Measurements from ENCODE around the gene COG7.
"Not testable (repeated sequence)": the region's sequence is repeated elsewhere in the genome, so short reads cannot be mapped to it uniquely, and the experiment has no call there.

Gene COG7

DNA sequence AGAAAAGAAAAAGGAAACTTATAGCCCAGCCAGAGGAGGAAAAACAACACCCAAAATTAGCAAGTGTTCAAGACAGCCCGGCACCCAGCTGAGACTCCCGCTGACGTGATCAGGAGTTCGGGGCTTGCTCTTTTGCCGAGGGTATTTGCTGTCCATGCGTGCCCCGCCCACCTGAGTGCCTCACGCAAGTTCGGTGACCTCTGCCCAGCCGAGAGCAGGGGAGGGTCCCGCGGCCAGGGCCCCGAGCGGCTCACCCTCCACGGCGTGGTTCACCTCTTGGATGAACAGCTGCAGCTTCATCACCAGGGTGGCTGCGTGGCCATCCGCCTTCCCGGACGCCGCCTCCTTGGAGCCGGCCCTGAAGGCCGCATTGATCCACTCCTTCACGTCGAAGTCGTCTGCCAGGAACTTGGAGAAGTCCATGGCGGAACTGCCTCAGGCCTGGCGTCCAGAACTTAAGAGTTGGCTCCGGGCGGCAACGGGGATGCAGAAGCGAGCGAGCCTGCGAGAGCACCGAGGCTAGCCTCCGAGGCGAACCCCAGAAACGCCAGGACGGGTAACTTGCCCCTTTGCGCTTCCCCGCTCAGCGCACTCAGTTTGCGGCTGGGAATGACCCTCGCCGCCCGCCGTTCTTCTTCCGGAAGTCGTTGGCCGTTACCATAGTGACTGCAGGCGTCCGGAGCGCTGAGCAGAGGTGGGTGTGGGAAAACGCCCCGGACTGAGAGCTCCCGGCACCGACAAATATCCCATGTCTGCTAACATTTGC is at the start of gene COG7:
Gene COG7 (minus strand): TSS at position 618 of the 766 bp plus-strand sequence. CDS start 195 bp downstream, at position 423.
- DNase-seq = peak; percentile 89

- no peak for DNase-seq
Measured at GRCh38 chr16:23502466-23502865, 49.5 kb upstream of the COG7 start.

- DNase-seq = no peak
Measured at GRCh38 chr16:23501291-23501690, 48.3 kb upstream of the COG7 start.

GRCh38 chr16:23500862-23501225 is 47.9 kb upstream of the COG7 start:
- DNase-seq = no peak

DNA sequence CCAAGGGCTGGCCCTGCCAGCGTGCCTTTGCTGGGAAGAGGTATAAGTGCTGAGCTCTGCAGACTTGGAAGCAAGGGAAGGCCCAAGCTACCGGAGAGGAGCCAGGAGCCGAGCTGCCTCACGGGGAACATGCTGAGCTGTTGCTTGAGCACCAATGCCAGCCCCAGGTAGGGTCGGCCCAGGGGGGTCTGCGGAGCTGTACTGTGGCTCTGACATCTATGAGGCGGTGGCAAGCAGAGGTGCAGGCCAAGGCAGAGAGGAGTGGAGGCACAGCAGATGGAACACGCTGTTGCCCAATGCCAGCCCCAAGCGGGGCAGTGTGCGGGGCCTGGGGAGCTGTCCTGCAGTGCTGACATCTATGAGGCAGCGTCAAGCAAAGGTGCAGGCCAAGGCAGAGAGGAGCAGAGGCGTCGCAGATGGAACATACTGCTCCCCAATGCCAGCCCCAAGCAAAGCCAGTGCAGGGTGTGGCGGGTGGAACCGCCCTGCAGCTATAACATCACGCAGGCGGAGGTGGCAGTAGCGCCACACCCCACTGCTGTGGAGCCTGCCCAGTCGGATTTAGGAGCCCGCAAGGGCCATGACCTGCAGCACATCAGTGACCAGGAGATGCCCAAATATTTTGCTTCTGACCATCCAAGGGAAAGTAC is 47.3 kb upstream of the COG7 start:
- no peak for DNase-seq

GRCh38 chr16:23499801-23500200 is 46.8 kb upstream of the COG7 start:
- DNase-seq = no peak

DNA sequence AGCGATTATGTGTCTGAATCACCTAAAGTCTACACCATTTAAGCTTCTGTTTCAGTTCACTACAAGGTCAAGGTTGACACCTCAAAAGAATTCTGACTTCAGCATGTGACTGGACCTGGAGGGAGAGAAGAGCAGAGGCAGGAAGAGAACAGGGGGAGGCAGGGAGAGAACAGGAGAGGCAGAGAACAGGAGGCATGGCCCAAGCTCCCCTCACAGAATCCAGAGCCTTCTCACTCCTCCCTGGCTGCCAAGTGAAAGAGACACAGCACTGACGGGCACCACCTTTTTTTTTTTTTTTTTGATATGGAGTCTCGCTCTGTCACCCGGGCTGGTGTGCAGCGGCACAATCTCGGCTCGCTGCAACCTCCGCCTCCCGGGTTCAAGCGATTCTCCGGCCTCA is 45.9 kb upstream of the COG7 start:
- DNase-seq = no peak

- DNase-seq = no peak
Measured at GRCh38 chr16:23497543-23497868, 44.5 kb upstream of the COG7 start.

DNA sequence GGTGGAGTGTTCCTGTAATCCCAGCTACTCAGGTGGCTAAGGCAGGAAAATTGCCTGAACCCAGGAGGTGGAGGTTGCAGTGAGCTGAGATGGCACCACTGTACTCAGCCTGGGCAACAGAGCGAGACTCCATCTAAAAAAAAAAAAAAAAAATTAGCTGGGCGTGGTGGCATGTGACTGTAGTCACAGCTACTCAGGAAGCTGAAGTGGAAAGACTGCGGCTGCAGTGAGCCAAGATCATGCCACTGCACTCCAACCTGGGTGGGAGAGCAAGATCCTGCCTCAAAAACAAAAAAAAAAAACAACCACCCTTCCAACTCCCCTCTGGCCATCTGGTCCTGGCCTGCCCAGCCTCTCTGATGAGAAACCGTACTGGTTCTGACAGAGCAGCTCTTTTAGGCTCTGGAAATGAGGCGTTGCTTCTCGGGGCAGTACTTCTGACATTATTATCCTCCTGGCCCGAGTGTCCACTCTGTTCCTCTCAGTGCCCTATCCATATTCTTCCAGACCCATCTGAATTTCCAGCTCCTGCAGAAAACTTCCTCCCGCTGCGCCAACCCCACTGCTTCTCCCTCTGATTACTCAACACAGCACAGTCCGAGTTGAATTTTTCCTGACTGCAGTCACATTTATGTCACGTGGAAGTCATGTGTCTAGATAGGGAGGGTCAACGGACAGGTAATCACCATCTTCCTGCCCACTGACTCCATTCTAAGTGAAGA is 44.0 kb upstream of the COG7 start:
- no peak for DNase-seq

GRCh38 chr16:23495671-23496070 is 42.7 kb upstream of the COG7 start:
- DNase-seq = no peak

DNA sequence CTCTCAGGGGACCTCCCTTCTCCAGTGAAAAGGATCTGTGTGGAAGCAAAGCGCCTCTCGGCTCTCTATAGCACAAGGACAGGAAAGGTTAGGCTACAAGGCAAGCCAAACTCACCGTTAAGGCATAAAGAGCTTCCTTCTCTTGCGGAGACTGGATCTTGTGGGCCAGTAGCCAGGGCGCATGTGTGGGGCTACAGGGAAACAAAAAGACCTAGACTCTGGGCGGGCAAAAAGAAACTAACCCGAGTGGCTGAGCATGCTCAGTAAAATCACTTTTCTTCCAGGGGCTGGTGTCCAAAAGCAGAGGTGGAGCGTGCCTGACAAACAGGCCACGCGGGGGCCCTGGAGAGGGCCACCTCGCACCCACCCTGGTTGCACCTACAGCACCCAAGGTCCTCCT is 41.2 kb upstream of the COG7 start:
- DNase-seq = no peak

- DNase-seq = no peak
Measured at GRCh38 chr16:23491490-23492391, 38.8 kb upstream of the COG7 start.

- no peak for DNase-seq
Measured at GRCh38 chr16:23486480-23486879, 33.5 kb upstream of the COG7 start.

GRCh38 chr16:23485841-23486240 is 32.9 kb upstream of the COG7 start:
- DNase-seq = no peak

GRCh38 chr16:23485257-23485614 is 32.2 kb upstream of the COG7 start:
- DNase-seq = no peak

DNA sequence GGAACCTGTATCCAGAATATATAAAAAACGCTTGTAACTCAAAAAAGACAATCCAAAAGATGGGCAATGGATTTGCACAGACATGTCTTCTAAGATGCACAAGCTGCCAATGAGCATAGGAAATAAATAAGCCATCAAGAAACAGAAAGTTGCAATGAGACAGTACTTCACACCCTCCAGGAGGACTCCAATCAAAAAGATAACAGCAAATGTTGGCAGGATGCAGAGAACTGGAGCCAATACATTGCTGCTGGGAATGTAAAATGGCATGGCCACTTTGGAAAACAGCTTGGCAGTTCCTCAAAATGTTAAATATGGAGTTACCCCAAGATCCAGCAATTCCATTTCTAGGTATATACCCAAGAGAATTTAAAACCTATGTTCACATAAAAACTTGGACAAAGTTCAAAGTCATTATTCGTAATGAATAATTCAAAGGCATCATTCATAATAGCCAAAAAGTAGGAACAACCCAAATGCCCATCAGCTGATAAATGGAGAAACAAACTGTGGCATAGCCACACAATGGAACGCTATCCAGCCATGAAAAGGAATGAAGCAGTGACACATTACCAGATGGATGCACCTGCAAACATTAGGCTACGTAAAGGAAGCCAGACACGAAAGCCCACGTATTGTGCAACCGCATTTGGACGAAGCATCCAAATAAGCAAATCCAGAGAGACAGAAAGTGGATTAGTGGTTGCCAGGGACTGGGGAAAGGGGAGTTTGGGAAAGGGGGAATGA is 31.7 kb upstream of the COG7 start:
- DNase-seq = no peak

DNA sequence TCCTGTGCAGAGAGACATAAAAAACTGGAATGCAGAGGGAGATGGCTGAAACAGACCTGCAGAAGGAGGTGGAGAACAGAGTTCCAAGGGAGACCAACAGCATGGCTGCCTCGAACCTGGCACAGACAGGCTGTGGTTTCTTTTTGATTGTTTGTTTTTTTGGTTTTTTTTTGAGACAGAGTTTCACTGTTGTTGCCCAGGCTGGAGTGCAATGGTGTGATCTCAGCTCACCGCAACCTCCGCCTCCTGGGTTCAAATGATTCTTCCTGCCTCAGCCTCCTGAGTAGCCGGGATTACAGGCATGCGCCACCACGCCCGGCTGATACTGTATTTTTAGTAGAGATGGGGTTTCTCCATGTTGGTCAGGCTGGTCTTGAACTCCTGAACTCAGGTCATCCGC is 30.5 kb upstream of the COG7 start:
- not testable (repeated sequence) for DNase-seq

- DNase-seq = no peak
Measured at GRCh38 chr16:23482778-23483177, 29.8 kb upstream of the COG7 start.

- no peak for DNase-seq
Measured at GRCh38 chr16:23480257-23480656, 27.3 kb upstream of the COG7 start.

- no peak for DNase-seq
Measured at GRCh38 chr16:23479138-23479537, 26.1 kb upstream of the COG7 start.

- no peak for DNase-seq
Measured at GRCh38 chr16:23478566-23478965, 25.6 kb upstream of the COG7 start.

DNA sequence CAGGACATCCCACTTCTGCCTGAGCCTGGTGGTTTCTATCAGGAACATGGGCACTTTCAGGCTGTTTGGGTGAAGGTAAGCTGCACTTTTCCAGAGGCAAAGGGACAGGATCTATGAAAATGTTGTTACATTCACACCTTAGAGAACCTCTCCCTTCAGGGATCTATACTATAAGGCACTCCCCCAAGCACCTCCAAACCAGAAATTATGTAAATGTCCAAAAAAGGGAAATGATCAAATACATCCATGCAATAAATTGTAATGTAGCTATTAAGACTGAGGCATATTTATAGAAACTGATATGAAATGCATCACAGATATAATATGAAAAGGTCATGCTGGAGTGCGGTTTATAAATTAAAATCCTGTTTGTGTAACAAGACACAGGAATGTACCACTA is 23.3 kb upstream of the COG7 start:
- DNase-seq = no peak

DNA sequence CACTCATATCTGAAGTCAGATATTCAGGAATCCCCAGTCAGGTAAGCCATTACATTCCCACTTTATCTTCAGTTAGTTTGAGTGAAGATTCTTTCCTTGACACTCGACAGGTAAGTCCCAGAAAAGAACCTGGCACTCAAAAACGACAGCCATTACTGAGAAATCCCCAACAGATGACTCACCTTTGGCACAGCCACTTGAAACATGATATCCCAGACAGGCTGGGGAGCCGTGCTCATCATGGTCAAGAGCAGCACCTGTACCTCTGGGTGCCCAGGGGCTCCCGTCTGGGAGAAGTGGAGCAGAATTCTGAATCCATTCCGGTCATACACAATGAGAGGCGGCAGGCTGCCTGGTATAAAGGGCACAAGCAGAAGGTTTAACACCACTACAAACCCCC is 16.8 kb upstream of the COG7 start:
- DNase-seq = no peak

Data from activated CD4-positive, alpha-beta T cell treated with anti-CD3 and anti-CD28 coated beads, Interleukin-10, Interleukin-2, amounts not matched to agents 100 ng/mL and 50 ng/mL, durations not matched to agents 16 hours and 8 hours (primary cell).